ENCODE results near the gene PIGU. TPM values are rescaled to one million over a fixed set of nuclear protein-coding genes. Genes with fewer than 3 reads are reported as not detected.

Gene PIGU
- total RNA-seq, 2 donors from 2014 or later: 17.3 to 23.0 TPM

GRCh38 chr20:34600892-34601653 lies 75.8 kb downstream of the PIGU start:
- no peak overlapping the region for H3K27ac Mint-ChIP-seq
- no peaks in the 10 kb centered on the region for H3K9me3 Mint-ChIP-seq
- ATAC-seq (replicated peaks): no peak
- H3K4me3 Mint-ChIP-seq: no peak overlapping the region
- H3K36me3 Mint-ChIP-seq (ENCODE audit: low read depth): peaks cover 14% of the 10 kb centered on the region
- H3K27me3 Mint-ChIP-seq: no peaks in the 10 kb centered on the region
- H3K4me1 Mint-ChIP-seq: no peaks in the 10 kb centered on the region

GRCh38 chr20:34595377-34596184 lies 81.3 kb downstream of the PIGU start:
- Mint-ChIP-seq H3K36me3 (ENCODE audit: low read depth) (peaks cover 11% of the 10 kb centered on the region), H3K27ac (no peak overlapping the region), H3K27me3 (no peaks in the 10 kb centered on the region), H3K4me3 (no peak overlapping the region), H3K4me1 (no peaks in the 10 kb centered on the region), H3K9me3 (no peaks in the 10 kb centered on the region)
- no peak for ATAC-seq (replicated peaks)

- Mint-ChIP-seq H3K9me3 (no peaks in the 10 kb centered on the region), H3K4me3 (no peak overlapping the region), H3K27ac (no peak overlapping the region), H3K27me3 (no peaks in the 10 kb centered on the region), H3K36me3 (ENCODE audit: low read depth) (peaks cover 27% of the 10 kb centered on the region), H3K4me1 (peaks cover 1% of the 10 kb centered on the region)
- ATAC-seq (replicated peaks): no peak
Measured at GRCh38 chr20:34586488-34587163, 90.3 kb downstream of the PIGU start.

- Mint-ChIP-seq H3K4me3 (no peak overlapping the region), H3K27ac (no peak overlapping the region), H3K4me1 (peaks cover 17% of the 10 kb centered on the region), H3K36me3 (ENCODE audit: low read depth) (peaks cover 43% of the 10 kb centered on the region), H3K27me3 (no peaks in the 10 kb centered on the region), H3K9me3 (no peaks in the 10 kb centered on the region)
- no peak for ATAC-seq (replicated peaks)
Measured at GRCh38 chr20:34585019-34585418, 91.9 kb downstream of the PIGU start.

GRCh38 chr20:34583544-34583943 lies 93.3 kb downstream of the PIGU start:
- peaks cover 21% of the 10 kb centered on the region for H3K4me1 Mint-ChIP-seq
- H3K27me3 Mint-ChIP-seq: no peaks in the 10 kb centered on the region
- H3K27ac Mint-ChIP-seq: peak overlapping the region; percentile 95
- H3K36me3 Mint-ChIP-seq (ENCODE audit: low read depth): peaks cover 52% of the 10 kb centered on the region
- no peaks in the 10 kb centered on the region for H3K9me3 Mint-ChIP-seq
- ATAC-seq (replicated peaks): no peak
- no peak overlapping the region for H3K4me3 Mint-ChIP-seq

GRCh38 chr20:34582911-34583310 lies 94.0 kb downstream of the PIGU start:
- no peaks in the 10 kb centered on the region for H3K9me3 Mint-ChIP-seq
- H3K27ac Mint-ChIP-seq: peak overlapping the region; percentile 95
- no peak for ATAC-seq (replicated peaks)
- no peaks in the 10 kb centered on the region for H3K27me3 Mint-ChIP-seq
- peaks cover 45% of the 10 kb centered on the region for H3K36me3 Mint-ChIP-seq (ENCODE audit: low read depth)
- H3K4me1 Mint-ChIP-seq: peaks cover 21% of the 10 kb centered on the region
- no peak overlapping the region for H3K4me3 Mint-ChIP-seq

- Mint-ChIP-seq H3K4me3 (peak overlapping the region; percentile 65), H3K36me3 (ENCODE audit: low read depth) (peaks cover 38% of the 10 kb centered on the region), H3K27me3 (no peaks in the 10 kb centered on the region), H3K27ac (peak overlapping the region; percentile 95), H3K4me1 (peaks cover 21% of the 10 kb centered on the region), H3K9me3 (no peaks in the 10 kb centered on the region)
- no peak for ATAC-seq (replicated peaks)
Measured at GRCh38 chr20:34582221-34582620, 94.7 kb downstream of the PIGU start.

- peak; percentile 89 for ATAC-seq (replicated peaks)
- Mint-ChIP-seq H3K4me1 (peaks cover 21% of the 10 kb centered on the region), H3K9me3 (no peaks in the 10 kb centered on the region), H3K36me3 (ENCODE audit: low read depth) (peaks cover 37% of the 10 kb centered on the region), H3K27me3 (no peaks in the 10 kb centered on the region), H3K4me3 (peak overlapping the region; percentile 65), H3K27ac (peak overlapping the region; percentile 95)
Measured at GRCh38 chr20:34581341-34582184, 95.3 kb downstream of the PIGU start.

- H3K9me3 Mint-ChIP-seq: no peaks in the 10 kb centered on the region
- H3K4me1 Mint-ChIP-seq: peaks cover 21% of the 10 kb centered on the region
- H3K27ac Mint-ChIP-seq: peak overlapping the region; percentile 95
- H3K36me3 Mint-ChIP-seq (ENCODE audit: low read depth): peaks cover 31% of the 10 kb centered on the region
- H3K27me3 Mint-ChIP-seq: no peaks in the 10 kb centered on the region
- peak overlapping the region; percentile 65 for H3K4me3 Mint-ChIP-seq
- peak; percentile 66 for ATAC-seq (replicated peaks)
Measured at GRCh38 chr20:34579979-34580940, 96.6 kb downstream of the PIGU start.

- no peak for ATAC-seq (replicated peaks)
- Mint-ChIP-seq H3K27ac (peak overlapping the region; percentile 95), H3K27me3 (no peaks in the 10 kb centered on the region), H3K4me1 (peaks cover 21% of the 10 kb centered on the region), H3K36me3 (ENCODE audit: low read depth) (peaks cover 32% of the 10 kb centered on the region), H3K9me3 (no peaks in the 10 kb centered on the region), H3K4me3 (peak overlapping the region; percentile 65)
Measured at GRCh38 chr20:34579191-34579978, 97.5 kb downstream of the PIGU start.

GRCh38 chr20:34578521-34578920 lies 98.4 kb downstream of the PIGU start:
- no peak for ATAC-seq (replicated peaks)
- Mint-ChIP-seq H3K36me3 (ENCODE audit: low read depth) (peaks cover 30% of the 10 kb centered on the region), H3K4me3 (no peak overlapping the region), H3K27ac (peak overlapping the region; percentile 71), H3K9me3 (no peaks in the 10 kb centered on the region), H3K4me1 (peaks cover 21% of the 10 kb centered on the region), H3K27me3 (no peaks in the 10 kb centered on the region)

GRCh38 chr20:34578025-34578424 lies 98.9 kb downstream of the PIGU start:
- Mint-ChIP-seq H3K4me3 (no peak overlapping the region), H3K27me3 (no peaks in the 10 kb centered on the region), H3K4me1 (peaks cover 21% of the 10 kb centered on the region), H3K27ac (peak overlapping the region; percentile 71), H3K9me3 (no peaks in the 10 kb centered on the region), H3K36me3 (ENCODE audit: low read depth) (peaks cover 30% of the 10 kb centered on the region)
- ATAC-seq (replicated peaks): no peak

Measured in activated T-helper 17 cell treated with anti-CD3 and anti-CD28 coated beads, Interleukin-2, amount 50 U/mL, for 72 hours (primary cell).